GM08714 (cell line): ENCODE data around the gene PTRH2.
"Not testable (repeated sequence)": the region's sequence is repeated elsewhere in the genome, so short reads cannot be mapped to it uniquely, and the experiment has no call there.

Experiments used
- H3K4me3 ChIP-seq: fragments of 200-500 bp; sonication (Bioruptor generic); 2 replicates; pipeline ENCODE4 v1.5.1; 2014; ENCODE audit warnings: mild to moderate bottlenecking, low read length, inconsistent platforms
- ZNF274 ChIP-seq: IDR thresholded peaks from 2 replicates; pipeline ENCODE4 v1.6.1; 2012; ENCODE audit warnings: mild to moderate bottlenecking, low read depth, low read length

Gene PTRH2

GRCh38 chr17:59668816-59669215, 38.4 kb downstream of the PTRH2 start:
- TF ChIP-seq ZNF274: no peak
- no peak overlapping the region for H3K4me3 ChIP-seq

GRCh38 chr17:59666235-59666634, 41.0 kb downstream of the PTRH2 start:
- no peak for TF ChIP-seq ZNF274
- no peak overlapping the region for H3K4me3 ChIP-seq

- H3K4me3 ChIP-seq: not testable (repeated sequence)
Measured at GRCh38 chr17:59656624-59657023, 50.6 kb downstream of the PTRH2 start.

- H3K4me3 ChIP-seq: no peak overlapping the region
- TF ChIP-seq ZNF274: no peak
Measured at GRCh38 chr17:59652119-59652518, 55.1 kb downstream of the PTRH2 start.

GRCh38 chr17:59651346-59651745, 55.9 kb downstream of the PTRH2 start:
- TF ChIP-seq ZNF274: no peak
- H3K4me3 ChIP-seq: no peak overlapping the region

GRCh38 chr17:59650642-59651041, 56.6 kb downstream of the PTRH2 start:
- no peak for TF ChIP-seq ZNF274

GRCh38 chr17:59649886-59650285, 57.3 kb downstream of the PTRH2 start:
- H3K4me3 ChIP-seq: no peak overlapping the region
- no peak for TF ChIP-seq ZNF274

More at GRCh38 chr17:59650642-59651041, 56.6 kb downstream of the PTRH2 start:
- no peak overlapping the region for H3K4me3 ChIP-seq
